ENCODE data around the gene DNAH17. TPM values are rescaled to one million over a fixed set of nuclear protein-coding genes. Genes with fewer than 3 reads are reported as not detected.
A peak's percentile ranks its signal among the peaks of the same experiment; 100 is the strongest.

Gene DNAH17
- total RNA-seq, 1 experiment from 2014 or later: 0.69 TPM

DNA sequence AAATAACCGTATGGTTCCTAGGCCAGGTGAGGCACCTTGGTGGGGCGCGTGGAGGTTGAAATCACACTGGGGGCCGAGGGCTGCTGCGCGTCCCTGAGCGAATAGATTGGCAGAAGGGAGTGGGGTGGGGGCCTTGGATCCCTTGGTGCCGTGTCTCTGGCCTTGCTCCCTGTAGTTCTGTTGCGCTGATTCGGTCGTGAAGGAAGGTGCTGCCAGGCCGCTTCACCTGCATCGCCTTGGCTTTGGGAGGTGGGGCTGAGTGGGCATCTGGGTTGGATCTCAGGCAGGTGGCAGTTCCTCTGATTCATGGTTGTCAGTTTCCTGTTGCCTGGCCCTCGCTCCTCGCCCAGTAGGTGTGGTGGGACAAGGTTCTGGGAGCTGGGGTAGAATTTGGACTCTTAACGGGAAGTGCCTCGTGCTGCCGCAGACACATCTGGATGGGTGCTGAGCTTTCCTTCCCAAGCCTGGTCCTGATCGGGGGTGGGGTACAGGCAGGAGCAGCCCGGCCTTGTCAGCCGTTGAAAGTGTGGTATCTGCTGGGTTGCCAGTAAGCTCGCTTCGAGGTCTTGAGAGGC, 168.6 kb downstream of the DNAH17 start:
- H3K9ac ChIP-seq (ENCODE audit: low read length): no peak overlapping the region
- no peaks in the 10 kb centered on the region for H3K27me3 ChIP-seq (ENCODE audit: insufficient read depth, low read length)
- H3K27ac ChIP-seq (ENCODE audit: low read depth, low read length): peak overlapping the region; percentile 28
- no peak overlapping the region for H2AFZ ChIP-seq (ENCODE audit: low read depth, low read length, poor library complexity, severe bottlenecking)
- H4K20me1 ChIP-seq (ENCODE audit: insufficient read depth): peaks cover 5% of the 10 kb centered on the region; the same call in 1 of the 2 replicates
- TF ChIP-seq SRF (IDR thresholded peaks at IDR 0.05; ENCODE audit: low read depth): no peak
- intact Hi-C loops (cut with micrococcal nuclease): no loop called here
- H3K9me2 ChIP-seq (ENCODE audit: insufficient read depth): no peaks in the 10 kb centered on the region
- no TSS peak for BruUV-seq (replicated peaks)
- peaks cover 16 to 38% of the 10 kb centered on the region in 2 experiments; a peak in 3 of 4 replicates for H3K36me3 ChIP-seq (ENCODE audit: control insufficient read depth in 1 of 2, insufficient read depth in 2 of 2, low read length in 2 of 2)
- ChIA-PET POLR2A (no interaction called here), RAD21 (ENCODE audit: low non-redundant PET in 1 of 2, low total read pairs in 2 of 2, uncharacterized antibody in 2 of 2, unreplicated experiment in 2 of 2) (no interaction called here), CTCF (no interaction called here)
- no peaks in the 10 kb centered on the region for H3K9me3 ChIP-seq (ENCODE audit: control insufficient read depth in 1 of 2, insufficient read depth in 1 of 2, low read depth in 1 of 2, low read length in 2 of 2)
- H3K4me2 ChIP-seq (ENCODE audit: low read length): peak overlapping the region; percentile 35
- no peak overlapping the region for H3K4me3 ChIP-seq (replicated peaks in 1 of 2; ENCODE audit: low read depth in 1 of 2, low read length in 2 of 2)
- 0 out of 2 replicates have a peak, but pooled peaks have one; percentile 9 for ATAC-seq
- no peak for DNase-seq (ENCODE audit: low read depth, low spot score)
- H3K79me2 ChIP-seq (ENCODE audit: insufficient read depth, low read length): peaks cover 67% of the 10 kb centered on the region
- peaks cover 13 to 22% of the 10 kb centered on the region in 2 experiments for H3K4me1 ChIP-seq (ENCODE audit: control insufficient read depth in 1 of 2, insufficient read depth in 2 of 2, low read length in 2 of 2)

GRCh38 chr17:78407387-78408000, 169.7 kb downstream of the DNAH17 start:
- Histone ChIP-seq H3K4me2 (ENCODE audit: low read length) (no peak overlapping the region), H4K20me1 (ENCODE audit: insufficient read depth) (peaks cover 5% of the 10 kb centered on the region; the same call in 1 of the 2 replicates), H3K27me3 (ENCODE audit: insufficient read depth, low read length) (no peaks in the 10 kb centered on the region), H3K4me1 (ENCODE audit: control insufficient read depth in 1 of 2, insufficient read depth in 2 of 2, low read length in 2 of 2) (peaks cover 13 to 22% of the 10 kb centered on the region in 2 experiments), H3K9ac (ENCODE audit: low read length) (no peak overlapping the region), H3K9me3 (ENCODE audit: control insufficient read depth in 1 of 2, insufficient read depth in 1 of 2, low read depth in 1 of 2, low read length in 2 of 2) (no peaks in the 10 kb centered on the region), H3K4me3 (replicated peaks in 1 of 2; ENCODE audit: low read depth in 1 of 2, low read length in 2 of 2) (no peak overlapping the region), H2AFZ (ENCODE audit: low read depth, low read length, poor library complexity, severe bottlenecking) (no peak overlapping the region), H3K9me2 (ENCODE audit: insufficient read depth) (no peaks in the 10 kb centered on the region), H3K27ac (ENCODE audit: low read depth, low read length) (no peak overlapping the region), H3K36me3 (ENCODE audit: control insufficient read depth in 1 of 2, insufficient read depth in 2 of 2, low read length in 2 of 2) (peaks cover 20 to 39% of the 10 kb centered on the region in 2 experiments; a peak in 3 of 4 replicates), H3K79me2 (ENCODE audit: insufficient read depth, low read length) (peaks cover 58% of the 10 kb centered on the region)
- intact Hi-C loops (cut with micrococcal nuclease): no loop called here
- TF ChIP-seq ELF1 (IDR thresholded peaks at IDR 0.05; ENCODE audit: borderline replicate concordance, low read depth): no peak
- no peak for TF ChIP-seq EGR1 (IDR thresholded peaks at IDR 0.05; ENCODE audit: low read depth)
- TF ChIP-seq TCF7L2 (IDR thresholded peaks at IDR 0.05; ENCODE audit: borderline replicate concordance, extremely low read depth, insufficient read depth, insufficient read length): no peak
- ATAC-seq (no peak), DNase-seq (ENCODE audit: low read depth, low spot score) (no peak)
- ChIA-PET RAD21 (ENCODE audit: low non-redundant PET in 1 of 2, low total read pairs in 2 of 2, uncharacterized antibody in 2 of 2, unreplicated experiment in 2 of 2) (no interaction called here), POLR2A (interaction anchor here (0.6 kb wide), 1 partner anchor 14 kb away, joined by 3 read pairs; no protein-coding TSS in a partner anchor), CTCF (no interaction called here)
- no TSS peak for BruUV-seq (replicated peaks)

Measured in HCT116 (cell line).